DMS153 treated with DMSO at 0.1 percent for 48 hours (cell line): ENCODE results near the gene GLE1.
"Not testable (repeated sequence)": the region's sequence is repeated elsewhere in the genome, so short reads cannot be mapped to it uniquely, and the experiment has no call there.

ENCODE experiments used
- DNase-seq: peaks from one replicate; lab custom pipeline; 2025; ENCODE audit not compliant: unreplicated experiment; lab: John Stamatoyannopoulos, UW

The GLE1 gene

GRCh38 chr9:128550770-128551656, 46.5 kb downstream of the GLE1 start:
- DNase-seq, result no peak

GRCh38 chr9:128551657-128552152, 47.2 kb downstream of the GLE1 start:
- no peak for DNase-seq

DNA sequence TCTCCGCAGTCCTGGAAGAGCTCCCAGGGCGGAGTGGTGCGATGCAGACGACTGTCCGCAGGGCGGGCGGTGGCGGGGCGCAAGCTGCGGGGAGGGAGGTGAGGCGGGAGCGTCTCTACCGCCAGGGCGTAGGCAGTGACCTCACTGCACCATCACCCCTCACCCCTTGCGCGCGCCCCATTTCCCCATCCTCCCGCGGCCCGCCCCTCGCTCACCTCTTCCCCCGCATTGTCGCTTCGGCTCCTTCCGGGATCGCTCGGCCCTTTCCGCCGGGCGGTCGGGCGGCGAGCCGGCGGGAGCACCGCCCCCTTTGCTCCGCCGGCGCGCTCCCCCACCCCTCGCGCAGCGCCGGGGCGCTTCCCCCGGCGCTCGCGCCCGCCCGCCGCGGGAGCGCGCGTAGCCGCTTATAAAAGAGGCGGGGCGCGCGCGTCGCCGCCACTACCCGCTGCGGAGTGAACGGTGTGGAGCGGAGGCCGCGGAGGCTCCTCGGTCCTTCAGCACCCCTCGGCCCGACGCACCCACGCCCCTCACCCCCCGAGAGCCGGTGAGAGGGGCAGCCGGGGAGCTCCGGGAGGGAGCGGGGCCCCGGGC, 47.7 kb downstream of the GLE1 start, which contains the start of gene SPTAN1:
Gene SPTAN1, plus strand, starts transcription at position 435 of the 591 bp plus-strand sequence. CDS start 14,154 bp downstream, outside the sequence.
- DNase-seq, result peak; percentile 81

- DNase-seq, result no peak
Observed at GRCh38 chr9:128552744-128553440, 48.4 kb downstream of the GLE1 start.

DNA sequence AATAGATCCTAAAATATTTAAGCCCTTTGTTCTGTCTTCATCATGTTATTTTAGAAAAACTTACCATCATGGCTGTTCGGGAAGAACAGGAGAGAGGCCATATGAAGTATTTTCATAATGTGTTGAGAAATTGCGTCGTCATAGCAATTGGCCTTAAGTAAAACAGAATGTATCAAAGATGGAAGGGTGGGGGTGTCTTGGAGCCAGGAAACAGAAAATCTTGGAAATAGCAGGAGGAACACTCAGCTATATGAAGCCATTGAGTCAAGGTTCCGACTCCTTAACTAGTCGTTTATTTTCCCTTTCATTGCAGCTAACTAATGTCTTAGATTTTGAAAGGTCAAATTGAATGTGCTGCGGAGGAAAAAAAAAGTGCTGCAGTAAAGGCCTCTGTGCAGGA, 49.2 kb downstream of the GLE1 start:
- no peak for DNase-seq

GRCh38 chr9:128554155-128554862, 49.8 kb downstream of the GLE1 start:
- no peak for DNase-seq

- no peak for DNase-seq
Observed at GRCh38 chr9:128555180-128555721, 50.7 kb downstream of the GLE1 start.

- no peak for DNase-seq
Observed at GRCh38 chr9:128556276-128556675, 51.8 kb downstream of the GLE1 start.

GRCh38 chr9:128556926-128557634, 52.6 kb downstream of the GLE1 start:
- no peak for DNase-seq

GRCh38 chr9:128558431-128559310, 54.2 kb downstream of the GLE1 start:
- DNase-seq, result peak; percentile 86

DNA sequence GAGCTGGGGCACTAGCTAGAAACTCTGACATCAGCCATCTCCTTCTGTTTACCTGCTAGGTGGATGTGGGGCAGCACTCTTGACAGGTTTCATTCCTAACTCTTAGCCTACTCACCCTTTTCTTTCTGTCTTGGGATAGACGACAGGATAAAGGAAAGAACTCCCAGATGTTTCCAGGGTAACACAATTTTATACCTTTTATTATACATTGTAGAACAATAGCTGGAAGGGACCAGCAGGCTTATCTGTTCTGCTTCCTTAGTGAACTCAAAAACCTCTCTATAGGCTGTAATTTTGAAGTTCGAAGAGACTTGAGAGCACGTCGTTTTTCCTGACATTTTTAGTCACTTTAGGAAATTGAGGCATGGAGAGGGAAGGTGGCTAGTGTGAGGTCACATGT, 61.1 kb downstream of the GLE1 start:
- no peak for DNase-seq

- no peak for DNase-seq
Observed at GRCh38 chr9:128568470-128569078, 64.1 kb downstream of the GLE1 start.

DNA sequence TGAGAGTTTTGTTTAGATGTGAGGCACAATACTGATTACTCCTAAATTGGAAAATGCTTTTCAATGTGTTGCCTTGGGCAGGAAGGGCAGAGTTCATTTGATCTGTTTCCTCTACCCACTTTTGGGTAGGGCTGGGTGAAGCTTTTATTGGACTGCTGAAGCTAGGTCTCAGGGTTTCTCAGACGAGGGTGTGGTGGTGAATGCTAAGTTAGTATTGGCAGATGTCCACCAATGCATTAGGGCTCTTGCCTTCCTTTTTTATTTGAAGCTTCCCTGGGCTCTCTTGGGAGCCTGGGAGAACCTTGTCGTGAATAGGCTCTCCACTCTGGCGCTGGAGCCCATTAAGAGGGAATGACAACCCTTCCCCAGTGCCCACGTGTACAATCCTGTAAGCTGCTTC, 71.0 kb downstream of the GLE1 start:
- DNase-seq, result peak; percentile 29

- DNase-seq, result no peak
Observed at GRCh38 chr9:128575916-128576315, 71.4 kb downstream of the GLE1 start.

GRCh38 chr9:128577206-128577605, 72.7 kb downstream of the GLE1 start:
- no peak for DNase-seq

DNA sequence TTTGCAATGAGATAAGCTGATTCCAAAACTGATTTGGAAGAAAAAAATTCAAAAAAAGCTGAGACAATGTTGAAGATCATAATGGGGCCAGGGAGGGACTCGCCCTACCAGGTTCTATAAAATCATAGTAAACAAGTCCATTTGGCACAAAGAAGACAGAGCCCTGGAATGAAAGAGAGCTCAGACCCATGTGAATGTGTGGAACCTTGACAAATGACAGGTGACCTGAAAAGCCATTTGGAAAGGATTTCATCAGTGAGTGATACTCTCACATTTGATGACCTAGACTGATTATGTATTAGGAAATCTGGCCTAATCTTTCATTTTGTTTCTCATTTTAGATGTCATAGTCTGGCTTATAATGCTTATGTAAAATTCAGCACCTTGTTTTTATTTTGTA, 74.7 kb downstream of the GLE1 start:
- DNase-seq, result no peak

DNA sequence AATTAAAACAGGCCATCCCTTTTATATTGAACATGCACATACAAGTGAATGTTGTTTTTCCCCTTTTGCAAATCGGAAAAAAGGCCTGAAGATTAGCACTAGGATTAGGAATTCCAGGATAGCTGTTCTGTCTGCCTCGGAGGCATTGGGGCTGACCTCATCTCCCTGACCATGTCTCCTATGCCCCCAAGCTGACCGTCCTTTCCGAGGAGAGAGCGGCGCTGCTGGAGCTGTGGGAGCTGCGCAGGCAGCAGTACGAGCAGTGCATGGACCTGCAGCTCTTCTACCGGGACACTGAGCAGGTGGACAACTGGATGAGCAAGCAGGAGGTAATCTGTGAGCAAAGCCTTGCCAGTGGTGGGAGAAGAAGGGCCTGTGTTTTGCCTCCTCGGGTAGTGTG, 76.2 kb downstream of the GLE1 start:
- DNase-seq, result no peak

DNA sequence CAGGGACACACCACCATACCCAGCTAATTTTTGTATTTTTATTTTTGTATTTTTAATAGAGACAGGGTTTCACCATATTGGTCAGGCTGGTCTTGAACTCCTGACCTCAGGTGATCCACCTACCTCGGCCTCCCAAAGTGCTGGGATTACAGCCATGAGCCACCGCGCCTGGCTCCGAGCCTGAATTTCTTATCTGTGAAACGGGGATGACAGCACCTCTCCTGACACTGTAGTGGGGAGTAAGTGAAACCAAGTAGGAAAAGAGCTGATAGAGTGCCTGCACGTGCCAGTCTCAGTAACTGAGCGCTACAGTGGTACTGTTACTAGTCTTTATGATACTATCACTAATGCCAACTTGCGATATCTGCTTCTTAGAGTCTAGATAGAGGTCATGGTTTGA, 80.6 kb downstream of the GLE1 start:
- not testable (repeated sequence) for DNase-seq

DNA sequence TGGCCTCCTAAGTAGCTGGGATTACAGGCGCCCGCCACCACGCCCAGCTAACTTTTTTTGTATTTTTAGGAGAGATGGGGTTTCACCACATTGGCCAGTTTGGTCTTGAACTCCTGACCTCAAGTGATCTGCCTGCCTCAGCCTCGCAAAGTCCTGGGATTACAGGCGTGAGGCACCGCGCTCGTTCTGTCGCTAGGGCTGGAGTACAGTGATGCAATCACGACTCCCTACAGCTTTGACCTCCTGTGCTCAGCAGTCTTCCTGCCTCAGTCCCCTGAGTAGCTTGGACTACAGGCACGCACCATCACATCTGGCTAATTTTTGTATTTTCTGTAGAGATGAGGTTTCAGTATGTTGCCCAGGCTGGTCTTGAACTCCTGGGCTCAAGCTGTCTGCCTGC, 82.4 kb downstream of the GLE1 start:
- not testable (repeated sequence) for DNase-seq
